Measurements from ENCODE around the gene CTNNBIP1. TPM values are rescaled to one million over a fixed set of nuclear protein-coding genes. Genes with fewer than 3 reads are reported as not detected.
A peak's percentile ranks its signal among the peaks of the same experiment; 100 is the strongest.

Gene CTNNBIP1
- total and polyA plus RNA-seq, 2 of the 8 experiments (the other 6 are each of a cell fraction or from before 2014, with no cell fraction given), result 40.9 to 46.6 TPM

GRCh38 chr1:9835404-9835757, 74.7 kb downstream of the CTNNBIP1 start:
- Histone ChIP-seq H4K20me1 (replicated peaks in 1 of 2; ENCODE audit: control insufficient read depth in 1 of 2, insufficient read depth in 2 of 2, low read length in 2 of 2) (no peaks in the 10 kb centered on the region), H3K27ac (ENCODE audit: low read depth, low read length) (no peak overlapping the region), H3K27me3 (replicated peaks in 1 of 4; ENCODE audit: control insufficient read depth in 3 of 4, extremely low read depth in 1 of 4, insufficient read depth in 3 of 4, low read length in 3 of 4) (peaks cover 0 to 4% (median 0%) of the 10 kb centered on the region in 4 experiments; a peak in 3 of 7 replicates), H3K9me3 (ENCODE audit: insufficient read depth in 2 of 2, low read depth in 1 of 2, low read length in 1 of 2) (no peaks in the 10 kb centered on the region), H3K18ac (ENCODE audit: extremely low read depth, low read length) (peak overlapping the region; percentile 73), H3K56ac (replicated peaks; ENCODE audit: insufficient read length, low read depth, low read length) (no peak overlapping the region), H3K36me3 (ENCODE audit: control insufficient read depth in 2 of 4, insufficient read depth in 4 of 4, low read length in 3 of 4) (no peaks in the 10 kb centered on the region), H2AK5ac (ENCODE audit: low read depth, low read length) (no peak overlapping the region), H3K4me1 (replicated peaks in 1 of 4; ENCODE audit: control insufficient read depth in 3 of 4, insufficient read depth in 4 of 4, low read length in 3 of 4) (peaks cover 4 to 12% (median 11%) of the 10 kb centered on the region in 4 experiments; a peak in 6 of 7 replicates), H3K23me2 (ENCODE audit: low read depth, low read length) (no peaks in the 10 kb centered on the region), H2BK5ac (ENCODE audit: low read depth, low read length) (peak overlapping the region; percentile 18; the same call in 1 of the 2 replicates), H3K9ac (replicated peaks in 1 of 4; ENCODE audit: extremely low read depth in 1 of 4, low read depth in 3 of 4, low read length in 3 of 4) (no peak overlapping the region), H3K23ac (ENCODE audit: insufficient read length) (no peak overlapping the region), H3K14ac (ENCODE audit: insufficient read length) (no peak overlapping the region), H2BK12ac (ENCODE audit: low read depth, low read length) (peak overlapping the region; percentile 9; the same call in 1 of the 2 replicates), H3K79me1 (ENCODE audit: low read depth, low read length) (no peaks in the 10 kb centered on the region), H2AFZ (ENCODE audit: low read length) (0 out of 2 replicates have a peak overlapping the region, but pooled peaks have one; percentile 15), H2BK120ac (replicated peaks; ENCODE audit: low read depth, low read length) (no peak overlapping the region), H3K4ac (replicated peaks; ENCODE audit: insufficient read length, low read depth, low read length) (no peak overlapping the region), H3K4me2 (ENCODE audit: insufficient read depth in 1 of 2, low read depth in 2 of 2, low read length in 2 of 2) (peak overlapping the region; percentile 24 to 49; a peak in 3 of 4 replicates), H4K91ac (replicated peaks; ENCODE audit: insufficient read length, low read length) (no peak overlapping the region), H4K5ac (ENCODE audit: insufficient read length, low read depth, low read length) (no peak overlapping the region), H2BK20ac (ENCODE audit: low read length) (no peak overlapping the region), H4K8ac (ENCODE audit: extremely low read depth, insufficient read depth, low read length) (no peak overlapping the region), H2BK15ac (ENCODE audit: low read length) (peak overlapping the region; percentile 92; the same call in 1 of the 2 replicates), H3K4me3 (ENCODE audit: extremely low read depth in 1 of 4, insufficient read depth in 2 of 4, low read depth in 3 of 4, low read length in 4 of 4) (peak overlapping the region in 1 of 4 experiments; percentile 6; a peak in 2 of 8 replicates), H3K79me2 (ENCODE audit: control insufficient read depth in 1 of 2, insufficient read depth in 2 of 2, low read length in 2 of 2) (no peaks in the 10 kb centered on the region)
- FAIRE-seq, result no peak
- ChIA-PET POLR2A (ENCODE audit: partially characterized antibody) (interaction anchor here (0.7 to 1.1 kb wide), 3 partner anchors 9 to 24 kb away, joined by 3 to 4 read pairs (median 3); no protein-coding TSS in a partner anchor), CTCF (ENCODE audit: partially characterized antibody) (interaction anchor here (0.6 to 2.4 kb wide), 15 partner anchors 8 to 128 kb away, joined by 3 to 11 read pairs (median 3); no protein-coding TSS in a partner anchor)
- no peak for DNase-seq (ENCODE audit: low read depth in 1 of 2, low spot score in 2 of 2)
- TF ChIP-seq SP4 (IDR thresholded peaks at IDR 0.05; ENCODE audit: low read length) (no peak), CHD1 (IDR thresholded peaks at IDR 0.05; ENCODE audit: low read depth, low read length) (no peak), ASH2L (IDR thresholded peaks at IDR 0.05; ENCODE audit: low read length) (no peak), HDAC2 (IDR thresholded peaks at IDR 0.05; ENCODE audit: borderline replicate concordance in 1 of 2, low read depth in 2 of 2, low read length in 2 of 2) (no peak), EGR1 (IDR thresholded peaks at IDR 0.05; ENCODE audit: borderline replicate concordance, low read depth, low read length) (no peak)
- 52% methylated on average over 9 of the region's 9 CpGs; no CpG with 5 or more reads in 1 of the 2 experiments for WGBS, 2 experiments (ENCODE audit: extremely low coverage in 1 of 2, insufficient coverage in 1 of 2, insufficient read length in 1 of 2, insufficient replicate concordance in 2 of 2, low coverage in 1 of 2, low lambda C conversion rate in 2 of 2, missing lambda C conversion rate in 1 of 2)
